ENCODE measurements around the gene LPXN. TPM values are rescaled to one million over a fixed set of nuclear protein-coding genes. Genes with fewer than 3 reads are reported as not detected.

The LPXN gene
- polyA plus RNA-seq, 3 donors: 3.3 to 7.5 (median 5.6) TPM

DNA sequence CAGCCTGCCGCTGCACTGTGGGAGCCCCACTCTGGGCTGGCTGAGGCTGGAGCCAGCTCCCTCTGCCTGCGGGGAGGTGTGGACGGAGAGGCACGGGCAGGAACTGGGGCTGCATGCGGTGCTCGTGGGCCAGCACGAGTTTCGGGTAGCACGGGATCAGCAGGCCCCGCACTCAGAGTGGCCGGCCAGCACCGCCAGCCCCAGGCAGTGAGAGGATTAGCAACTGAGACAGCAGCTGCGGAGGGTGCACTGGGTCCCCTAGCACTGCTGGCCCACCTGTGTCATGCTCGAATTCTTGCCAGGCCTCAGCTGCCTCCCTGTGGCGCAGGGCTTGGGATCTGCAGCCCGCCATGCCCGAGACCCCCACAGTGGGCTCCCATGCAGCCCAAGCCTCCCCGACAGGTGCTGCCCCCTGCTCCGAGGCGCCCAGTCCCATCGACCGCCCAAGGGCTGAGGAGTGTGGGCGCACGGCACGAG, 43.8 kb downstream of the LPXN start:
- no peak overlapping the region for H3K27ac ChIP-seq (ENCODE audit: low read depth, low read length)
- 94 to 98% (median 94%) methylated on average over 24 to 25 of the region's 25 CpGs for WGBS, 3 donors

DNA sequence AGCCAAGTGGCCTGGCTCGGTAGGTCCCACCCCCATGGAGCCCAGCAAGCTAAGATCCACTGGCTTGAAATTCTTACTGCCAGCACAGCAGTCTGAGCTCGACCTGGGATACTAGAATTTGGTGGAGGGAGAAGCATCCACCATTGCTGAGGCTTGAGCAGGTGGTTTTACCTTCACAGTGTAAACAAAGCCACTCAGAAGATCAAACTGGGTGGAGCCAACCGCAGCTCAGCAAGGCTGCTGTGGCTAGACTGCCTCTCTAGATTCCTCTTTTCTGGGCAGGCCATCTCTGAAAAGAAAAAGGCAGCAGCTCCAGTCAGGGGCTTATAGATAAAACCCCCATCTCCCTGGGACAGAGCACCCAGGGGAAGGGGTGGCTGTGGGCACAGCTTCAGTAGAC, 45.4 kb downstream of the LPXN start:
- no peak overlapping the region for H3K27ac ChIP-seq (ENCODE audit: low read depth, low read length)
- WGBS, 3 donors: 81 to 89% (median 82%) methylated on average over 3 of the region's 3 CpGs

DNA sequence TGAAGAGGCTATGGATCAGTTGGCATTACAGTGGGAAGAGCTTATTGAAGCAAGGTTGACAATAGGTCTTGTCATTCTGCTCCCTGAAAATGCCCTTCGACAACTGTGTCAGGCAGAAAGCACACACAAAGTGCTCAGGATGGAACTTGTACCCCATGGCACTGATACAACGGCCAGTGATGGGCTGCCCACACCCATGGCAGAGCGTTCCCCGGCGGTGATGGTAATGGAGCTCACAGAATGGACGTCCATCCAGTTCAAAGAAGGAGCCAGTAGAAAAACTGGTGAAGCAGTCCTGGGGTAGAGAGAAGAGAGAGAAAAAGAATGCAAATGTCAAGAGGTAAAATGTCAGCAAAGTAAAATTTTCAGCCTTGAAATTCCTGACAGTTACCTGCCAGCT, 48.2 kb downstream of the LPXN start:
- H3K27ac ChIP-seq (ENCODE audit: low read depth, low read length): no peak overlapping the region
- WGBS, 3 donors: 93 to 96% (median 95%) methylated on average over 6 of the region's 6 CpGs

DNA sequence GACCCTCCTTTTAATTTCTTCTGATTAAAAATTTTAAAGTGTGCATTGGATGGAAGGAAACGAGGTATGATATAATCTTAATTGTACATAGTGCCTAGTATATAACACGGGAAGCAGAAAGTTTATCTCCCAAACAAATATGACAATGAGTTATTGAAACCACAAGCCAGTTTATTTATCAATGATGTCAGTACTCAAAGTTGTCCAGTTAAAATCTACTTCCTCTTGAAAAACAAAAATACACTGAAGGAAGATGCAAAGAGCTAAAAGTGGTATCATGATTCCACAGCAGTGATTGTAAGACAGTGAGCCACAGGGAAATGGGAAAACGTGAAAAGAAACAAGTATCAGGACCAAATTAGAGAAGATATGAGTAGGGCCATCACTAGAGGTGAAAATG, 48.9 kb downstream of the LPXN start:
- WGBS, 3 donors: 56 to 71% (median 65%) methylated on average over 3 of the region's 3 CpGs
- no peak overlapping the region for H3K27ac ChIP-seq (ENCODE audit: low read depth, low read length)

DNA sequence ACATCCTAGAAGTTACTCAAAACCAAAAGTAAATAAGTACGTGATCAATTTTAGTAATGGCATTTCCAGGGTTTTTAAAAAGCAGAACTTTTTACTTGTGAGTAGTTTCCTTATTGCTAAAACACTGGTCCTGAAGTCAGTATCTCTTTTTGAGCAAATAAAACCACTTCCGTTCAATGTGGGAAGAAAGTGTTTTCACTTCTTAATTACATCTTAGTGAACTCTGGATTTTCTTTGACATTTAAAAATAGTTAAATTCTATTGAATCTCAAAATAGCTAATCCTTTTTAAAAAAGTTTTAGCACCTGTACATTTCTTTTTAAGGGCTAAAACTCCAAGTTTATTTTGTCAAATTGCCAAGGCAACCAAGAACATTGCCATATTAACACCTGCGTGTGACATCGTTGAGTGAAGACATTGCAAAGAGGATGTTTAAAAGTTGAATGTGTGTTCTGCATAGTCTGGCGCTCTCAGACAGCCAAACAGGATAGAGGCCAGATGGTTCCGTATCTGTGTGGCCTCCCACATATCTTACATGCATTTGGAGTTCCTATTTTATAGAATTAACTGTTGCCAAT, 50.5 kb downstream of the LPXN start:
- H3K27ac ChIP-seq (ENCODE audit: low read depth, low read length): no peak overlapping the region
- 20 to 24% (median 21%) methylated on average over 6 of the region's 6 CpGs for WGBS, 3 donors

DNA sequence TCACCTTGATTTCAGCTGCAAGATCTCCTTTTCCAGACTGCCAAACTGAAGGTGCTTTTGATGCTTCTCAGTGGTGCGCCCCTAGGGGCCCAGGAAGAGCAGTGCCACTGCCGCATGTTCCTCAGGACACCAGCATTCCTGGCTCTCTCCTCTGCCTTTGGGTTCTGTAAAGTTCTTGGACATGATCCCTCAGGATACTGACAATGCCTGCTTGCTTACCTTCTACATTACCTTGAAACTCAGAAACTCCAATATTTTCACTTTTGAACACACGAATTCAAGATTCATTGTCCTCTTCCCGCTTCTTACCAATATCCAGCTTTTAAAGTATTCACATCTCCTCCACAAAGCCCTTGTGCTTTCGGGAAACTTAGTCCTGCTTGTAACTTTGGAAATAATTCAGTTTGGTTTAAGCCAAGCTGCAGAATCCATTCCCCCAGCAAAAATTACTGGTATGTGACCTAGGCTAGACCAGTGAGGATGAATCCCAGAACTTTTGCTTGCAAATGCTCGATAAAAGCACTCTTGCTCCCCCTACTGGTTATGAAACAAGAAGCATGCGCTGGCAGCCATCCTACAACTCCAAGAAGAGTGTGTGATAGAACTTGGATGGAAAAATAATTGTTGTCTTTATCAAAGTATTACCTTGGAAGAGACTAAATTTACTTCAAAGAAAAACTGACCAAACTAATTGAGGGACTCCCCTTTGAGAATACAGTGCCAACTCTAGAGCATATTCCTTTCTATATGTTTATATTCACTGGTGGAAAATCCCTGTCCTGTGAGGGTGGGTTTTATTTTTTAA, 51.2 kb downstream of the LPXN start:
- no peak overlapping the region for H3K27ac ChIP-seq (ENCODE audit: low read depth, low read length)
- 13 to 21% (median 18%) methylated on average over 7 of the region's 7 CpGs for WGBS, 3 donors

DNA sequence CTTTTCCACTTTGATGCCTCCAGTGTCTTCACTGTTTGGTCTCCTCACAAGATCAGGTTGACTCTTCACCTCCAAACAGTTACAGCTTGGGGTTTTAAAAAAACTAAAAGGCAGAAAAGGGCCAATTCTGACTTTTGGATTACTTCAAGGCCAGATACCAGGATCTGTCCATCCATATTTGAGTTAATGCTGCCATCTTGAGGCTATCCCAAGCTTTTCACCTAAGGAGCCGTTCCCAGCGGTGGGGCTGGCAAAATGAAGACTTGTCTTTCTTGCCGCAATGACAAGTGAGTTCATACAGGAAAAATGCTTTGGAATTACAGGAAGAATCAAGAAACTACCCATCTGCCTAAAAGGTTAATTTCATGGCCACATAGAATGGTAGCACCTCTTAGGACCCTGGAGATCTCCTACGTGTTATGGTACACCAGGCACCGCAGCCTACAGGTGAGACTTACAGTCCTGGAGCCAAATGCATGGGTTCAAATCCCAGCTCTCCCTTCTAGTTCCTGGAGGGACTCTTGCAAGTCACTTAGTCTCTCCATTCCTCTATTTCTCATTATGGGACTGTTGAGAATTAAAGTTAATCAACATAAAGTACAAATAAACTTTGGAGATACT, 61.8 kb downstream of the LPXN start:
- WGBS, 3 donors: 24 to 36% (median 33%) methylated on average over 5 of the region's 5 CpGs
- no peak overlapping the region for H3K27ac ChIP-seq (ENCODE audit: low read depth, low read length)

DNA sequence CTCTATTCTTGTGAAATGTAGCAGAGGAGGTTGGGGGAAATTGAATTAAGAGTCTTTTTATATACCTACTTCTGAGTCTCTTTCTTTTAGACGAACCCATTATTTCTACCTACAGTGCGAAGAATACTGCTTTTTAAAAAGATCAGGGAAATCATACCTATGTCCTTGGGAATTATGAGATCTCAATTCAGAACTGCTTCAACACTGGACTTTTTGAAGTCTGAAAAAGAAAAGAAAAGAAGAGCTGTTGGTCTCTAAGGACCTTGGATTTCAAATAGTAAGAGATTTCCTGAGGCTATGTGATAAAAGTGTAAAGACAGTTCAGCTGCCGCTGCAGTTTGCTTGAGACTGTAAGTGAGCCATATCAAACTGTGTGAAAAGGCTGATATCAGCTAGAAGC, 64.0 kb downstream of the LPXN start:
- WGBS, 3 donors: 87 to 89% (median 88%) methylated on average over 3 of the region's 3 CpGs

DNA sequence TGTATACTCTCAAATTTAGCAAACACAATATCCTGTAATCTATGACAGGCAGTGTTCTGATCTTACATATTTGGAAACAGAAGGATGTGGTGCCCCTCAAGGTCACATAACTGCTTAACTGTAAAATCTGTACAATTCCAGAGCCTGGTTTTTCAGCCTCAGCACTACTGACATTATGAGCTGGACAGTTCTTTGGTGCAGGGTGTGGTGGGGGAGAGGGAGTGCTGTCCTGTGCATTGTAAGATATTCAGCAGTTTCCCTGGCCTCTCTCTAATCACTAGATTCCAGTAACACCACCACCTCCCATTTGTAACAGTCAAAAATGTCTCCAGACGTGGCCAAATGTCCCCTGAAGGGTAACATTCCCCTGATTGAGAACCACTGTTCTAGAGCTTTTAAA, 65.9 kb downstream of the LPXN start:
- WGBS, 3 donors: 50 to 57% (median 57%) methylated on average over 1 of the region's 1 CpG
- H3K27ac ChIP-seq (ENCODE audit: low read depth, low read length): no peak overlapping the region

More for the DNA sequence above, 64.0 kb downstream of the LPXN start:
- no peak overlapping the region for H3K27ac ChIP-seq (ENCODE audit: low read depth, low read length)

DNA sequence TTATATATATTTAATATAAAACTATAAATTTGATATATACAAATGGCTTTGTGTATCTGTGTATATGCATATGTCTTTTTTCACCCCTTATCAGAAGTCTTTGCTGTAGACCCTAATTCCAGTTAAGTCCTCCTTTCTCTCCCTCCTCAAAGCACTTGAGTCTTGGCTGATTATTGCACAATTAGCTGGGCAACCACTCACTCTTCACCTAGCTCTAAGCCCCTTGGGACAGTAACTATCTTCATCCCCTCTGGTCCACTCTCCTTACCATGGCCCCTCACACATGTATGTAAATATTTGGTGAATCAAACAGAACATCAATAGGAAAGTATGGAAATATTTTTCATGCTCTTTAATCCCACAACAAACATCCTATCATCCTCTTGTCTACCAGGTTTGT, 66.8 kb downstream of the LPXN start:
- no peak overlapping the region for H3K27ac ChIP-seq (ENCODE audit: low read depth, low read length)

DNA sequence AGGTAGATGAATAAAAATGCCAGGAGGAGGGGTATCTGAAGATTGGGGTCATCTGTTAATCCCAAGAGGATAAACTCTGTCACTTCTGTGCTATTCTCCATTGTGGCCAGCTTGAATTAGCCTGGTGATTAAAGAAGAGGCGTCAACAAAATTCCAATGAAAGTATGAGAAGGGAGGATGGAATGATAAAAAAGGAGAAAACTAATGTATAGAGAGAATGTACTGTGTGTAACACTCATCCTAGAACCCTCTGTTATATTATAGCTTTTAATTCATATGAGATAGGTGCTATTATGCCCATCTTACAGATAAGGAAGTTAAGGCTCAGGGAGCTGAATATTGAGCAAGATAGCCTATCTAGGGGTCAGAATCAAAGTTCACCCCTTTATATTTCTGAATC, 67.7 kb downstream of the LPXN start, which contains the start of gene OR5B21:
TSS of gene OR5B21 (minus strand) at position 101 of the 400 bp plus-strand sequence. CDS start at position 101, 0 bp downstream.
- WGBS, 3 donors: 93 to 97% (median 96%) methylated on average over 1 of the region's 1 CpG
- no peak within 1 kb of the TSS for H3K27ac ChIP-seq (ENCODE audit: low read depth, low read length)

DNA sequence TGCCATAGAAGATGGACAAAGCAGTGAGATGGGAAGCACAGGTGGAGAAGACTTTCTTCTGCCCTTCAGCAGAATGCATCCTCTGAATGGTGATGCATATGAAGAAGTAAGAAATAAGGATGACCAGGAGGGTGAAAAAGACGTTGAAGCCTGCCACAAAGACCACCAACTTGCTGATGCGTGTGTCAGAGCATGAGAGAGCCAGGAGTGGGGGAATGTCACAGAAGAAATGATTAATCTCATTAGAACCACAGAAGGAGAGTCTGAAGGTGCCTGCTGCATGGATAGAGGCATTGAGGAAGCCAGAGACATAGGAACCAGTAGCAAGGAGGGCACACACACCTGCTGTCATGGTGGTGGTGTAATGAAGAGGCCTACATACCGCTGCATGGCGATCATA, 68.3 kb downstream of the LPXN start:
- WGBS, 3 donors: 85 to 87% (median 87%) methylated on average over 4 of the region's 4 CpGs
- H3K27ac ChIP-seq (ENCODE audit: low read depth, low read length): no peak overlapping the region

DNA sequence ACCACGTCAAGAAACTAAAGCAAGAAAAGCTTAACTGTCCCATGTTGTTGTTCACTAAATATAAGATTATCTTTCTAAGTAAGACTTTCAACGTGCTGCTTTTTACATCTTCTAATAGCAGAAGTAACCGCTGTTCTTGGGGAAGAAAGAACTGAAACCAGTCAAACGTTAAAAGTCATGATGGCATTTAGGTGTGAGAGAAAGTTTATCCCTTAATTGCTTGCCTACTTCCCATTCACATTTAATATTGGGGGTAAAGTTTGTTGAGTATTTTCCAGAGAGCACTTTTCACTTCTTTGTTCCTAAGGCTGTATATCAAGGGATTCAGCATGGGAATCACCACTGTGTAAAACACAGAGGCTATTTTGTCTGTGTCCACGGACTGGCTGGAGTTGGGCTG, 68.7 kb downstream of the LPXN start:
- no peak overlapping the region for H3K27ac ChIP-seq (ENCODE audit: low read depth, low read length)
- WGBS, 3 donors: 72 to 75% (median 74%) methylated on average over 5 of the region's 5 CpGs

DNA sequence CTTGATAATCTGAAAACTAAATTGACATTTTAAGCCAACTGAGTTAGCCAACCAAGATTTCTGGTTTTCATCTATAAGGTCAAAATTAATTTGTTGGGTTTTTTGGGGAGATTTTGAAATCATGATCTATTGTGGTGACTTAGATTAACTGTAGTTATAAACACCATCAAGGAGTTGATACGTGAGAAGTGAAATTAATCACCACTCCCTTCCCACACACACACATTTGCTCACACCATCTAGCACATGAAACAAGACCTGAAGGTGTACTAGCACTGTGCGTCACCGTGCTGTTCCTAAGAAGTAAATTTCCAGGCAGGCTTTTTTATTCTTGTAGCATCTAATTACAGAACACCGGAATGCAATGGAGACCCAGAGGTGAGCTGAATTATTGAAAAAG, 69.8 kb downstream of the LPXN start:
- WGBS, 3 donors: 84 to 87% (median 84%) methylated on average over 4 of the region's 4 CpGs
- no peak overlapping the region for H3K27ac ChIP-seq (ENCODE audit: low read depth, low read length)

DNA sequence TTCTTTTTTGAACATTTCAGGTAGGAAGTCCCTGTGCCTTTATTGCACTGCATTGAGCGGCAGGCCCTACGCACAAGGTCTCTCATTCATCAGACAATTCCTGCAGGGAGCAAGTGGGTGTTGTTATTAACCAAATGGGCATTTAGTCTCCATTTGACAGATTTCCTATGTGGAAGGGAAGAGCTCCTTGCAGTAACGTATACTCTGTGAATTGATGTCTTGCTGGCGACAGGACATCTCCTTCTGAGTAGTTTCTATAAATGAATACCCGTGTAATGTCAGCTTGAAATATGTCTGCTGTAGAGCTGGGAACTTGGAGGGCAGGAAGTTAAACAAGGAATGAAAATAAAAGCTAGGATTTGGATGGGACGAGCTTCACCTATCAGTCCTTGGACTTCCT, 71.4 kb downstream of the LPXN start:
- no peak overlapping the region for H3K27ac ChIP-seq (ENCODE audit: low read depth, low read length)
- WGBS, 3 donors: 79 to 82% (median 80%) methylated on average over 6 of the region's 6 CpGs

DNA sequence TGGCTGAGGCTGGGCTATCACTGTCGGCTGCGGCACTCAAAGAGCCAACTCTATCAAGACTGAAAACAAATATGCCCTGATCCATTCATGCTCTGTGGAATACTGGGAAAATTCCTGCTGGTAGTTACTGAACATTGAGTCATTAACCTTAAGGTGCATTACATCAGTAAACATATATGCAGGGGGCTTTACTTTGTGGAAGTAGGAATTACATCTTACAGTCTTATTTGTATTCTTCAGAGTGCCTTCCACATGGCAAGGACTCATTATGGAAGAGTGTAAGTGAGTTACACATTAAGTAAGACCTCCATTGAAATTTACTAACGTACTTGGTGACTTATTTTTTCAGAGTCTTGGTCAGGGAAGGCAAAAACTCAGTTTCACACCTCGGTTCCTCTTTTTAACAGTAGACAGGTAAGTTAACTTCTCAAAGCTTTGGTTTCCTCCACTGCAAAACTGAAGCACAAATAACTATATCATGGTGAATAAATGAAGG, 72.2 kb downstream of the LPXN start:
- H3K27ac ChIP-seq (ENCODE audit: low read depth, low read length): no peak overlapping the region
- WGBS, 3 donors: 73 to 87% (median 83%) methylated on average over 4 of the region's 4 CpGs

DNA sequence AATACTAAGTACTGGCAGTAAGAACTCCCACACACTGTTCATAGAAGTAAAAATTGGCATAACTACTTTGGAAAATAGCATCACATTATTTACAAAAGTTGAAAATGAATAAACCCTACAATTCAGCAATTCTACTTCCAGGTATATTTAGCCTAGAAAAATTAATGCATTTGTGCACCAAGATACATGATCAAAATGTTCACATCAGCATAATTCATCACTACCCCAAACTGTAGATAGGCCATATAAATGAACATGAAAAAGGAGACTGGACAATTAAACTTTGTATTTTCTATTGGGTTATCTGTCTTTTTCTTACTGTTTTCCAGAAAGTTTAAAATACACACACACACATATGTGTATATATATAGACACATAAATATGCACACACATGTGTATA, 73.7 kb downstream of the LPXN start:
- no peak overlapping the region for H3K27ac ChIP-seq (ENCODE audit: low read depth, low read length)

DNA sequence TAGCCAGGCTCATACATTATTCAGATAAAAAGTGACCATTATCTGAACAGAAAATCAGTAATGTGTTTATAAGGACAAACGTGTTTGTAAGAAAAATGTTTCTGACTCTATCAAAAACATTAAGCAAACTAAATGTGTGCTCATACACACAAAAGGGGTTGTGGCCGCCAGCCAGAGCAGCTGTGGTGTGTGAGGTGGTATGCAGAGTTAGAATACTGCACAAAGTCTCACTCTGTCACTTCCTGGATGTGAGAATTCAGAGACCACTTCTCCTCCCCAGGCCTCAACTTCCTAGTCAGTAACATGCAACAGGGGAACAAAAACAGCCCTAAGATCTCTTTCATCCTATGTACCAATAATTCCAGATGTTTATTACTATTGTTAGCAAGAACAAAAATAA, 77.2 kb downstream of the LPXN start:
- WGBS, 3 donors: 28 to 39% (median 36%) methylated on average over 2 of the region's 2 CpGs
- no peak overlapping the region for H3K27ac ChIP-seq (ENCODE audit: low read depth, low read length)

DNA sequence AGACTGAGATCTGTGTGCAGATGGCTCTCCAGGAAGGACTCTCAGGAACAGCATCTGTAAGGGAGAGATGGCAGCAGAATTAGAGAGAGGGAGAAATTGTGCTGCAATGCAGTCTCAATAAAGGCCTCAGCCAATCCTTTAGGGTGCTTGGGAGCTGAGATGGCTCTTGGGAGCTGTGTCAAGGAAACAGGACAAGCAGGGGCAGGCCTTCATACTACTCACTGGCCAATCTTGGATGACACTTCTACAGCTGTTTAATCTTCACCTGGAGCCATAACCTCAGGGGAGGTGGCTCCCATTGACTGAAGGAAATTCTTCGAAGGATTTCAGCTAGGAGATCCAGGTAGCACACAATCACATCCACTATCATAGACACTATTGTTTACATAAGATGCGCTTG, 77.7 kb downstream of the LPXN start:
- H3K27ac ChIP-seq (ENCODE audit: low read depth, low read length): no peak overlapping the region

More for the DNA sequence above, 77.7 kb downstream of the LPXN start:
- WGBS, 3 donors: 86 to 95% (median 89%) methylated on average over 2 of the region's 2 CpGs

Data from adipose tissue (tissue), 3 donors.